Stomach (tissue), 9 donors: ENCODE data around the gene CSNK1G1. TPM values are rescaled to one million over a fixed set of nuclear protein-coding genes. Genes with fewer than 3 reads are reported as not detected.

ENCODE experiments used
- DNase-seq, 2 donors: peaks; one replicate each; pipeline versions ENCODE4 v3.0.0 to v3.0.0-alpha.2; 2013 to 2019
- H3K27ac ChIP-seq, 5 donors: fragments of 200-600 bp in 4 of 5; sonication (generic) in 4 of 5; one replicate each; pipeline ENCODE4 v1.5.1; 2013 to 2019; ENCODE audit warnings: mild to moderate bottlenecking in 1 of 5, moderate library complexity in 1 of 5
- H3K27me3 ChIP-seq, 3 donors: fragments of 200-600 bp; sonication (generic); one replicate each; pipeline ENCODE4 v1.5.1; 2017 to 2019; ENCODE audit warnings: mixed run types in 1 of 3
- H3K36me3 ChIP-seq, 4 donors: fragments of 200-600 bp; sonication (generic); 1 replicate in 3 of 4; 2 replicates in 1 of 4; pipeline ENCODE4 v1.5.1; 2016 to 2019
- H3K4me1 ChIP-seq, 4 donors: fragments of 200-600 bp; sonication (generic); one replicate each; pipeline ENCODE4 v1.5.1; 2016 to 2019
- H3K4me3 ChIP-seq, 4 donors: fragments of 200-600 bp; sonication (generic) in 3 of 4; one replicate each; pipeline ENCODE4 v1.5.1; 2016 to 2019; ENCODE audit warnings: mild to moderate bottlenecking in 1 of 4
- H3K9me3 ChIP-seq, 4 donors: fragments of 200-600 bp; sonication (generic); one replicate each; pipeline ENCODE4 v1.5.1; 2016 to 2019
- EP300 ChIP-seq: sonication (generic); formaldehyde crosslinking; IDR thresholded peaks from one replicate; pipeline ENCODE4 v1.6.1; 2017; ENCODE audit warnings: antibody characterized with exemption
- POLR2A ChIP-seq, 4 donors: fragments of 450-650 bp; IDR thresholded peaks; one replicate each; pipeline ENCODE4 v1.6.1; 2016; ENCODE audit warnings: antibody characterized with exemption in 4 of 4, control low read depth in 2 of 4, mild to moderate bottlenecking in 1 of 4, moderate library complexity in 1 of 4
- POLR2AphosphoS5 ChIP-seq, 3 donors: sonication (generic); formaldehyde crosslinking; IDR thresholded peaks; one replicate each; pipeline ENCODE4 v1.6.1; 2016; ENCODE audit warnings: antibody characterized with exemption in 3 of 3
- WGBS, 5 donors: extraction: QIAGEN DNeasy Blood & Tissue Kit in 3 of 5; methylation state at CpG; one replicate each; pipeline versions ENCODE4 v1.1.5 to v1.1.7; 2013 to 2018; 5-methylcytosine and 5-hydroxymethylcytosine counted together
- intact Hi-C: fragments of 100-400 bp; cut with DNase I; formaldehyde crosslinking; loops from one replicate; pipeline ENCODE4 v1.15.1; 2023; ENCODE audit warnings: low total_unique reads
- polyA plus RNA-seq, 3 donors: library from polyadenylated mRNA; stranded (reverse); fragments of 200-250 nt; gene quantifications; one replicate each; pipeline ENCODE4 v1.2.3, GENCODE V29; 2013
- total RNA-seq, 5 donors: library from RNA; depleted of rRNA; stranded (reverse); fragments of >200 nt; gene quantifications; one replicate each; pipeline versions ENCODE4 v1.1.0 to v1.2.3, GENCODE V29; 2014 to 2016
- TF ChIP-seq, protein P1 (sequence below), 7 experiments: fragments of 450-650 bp in 4 of 7; fragments of 200-600 bp in 3 of 7; sonication (generic) in 3 of 7; IDR thresholded peaks; one replicate each; pipeline ENCODE4 v1.5.1; 2016 to 2019; ENCODE audit warnings: antibody characterized with exemption in 7 of 7, control low read depth in 2 of 7, mild to moderate bottlenecking in 1 of 7
- donor health status: healthy with polysubstance abuse.
- donor health status: Bipolar disorder and iron deficiency.
- donor health status: healthy.

Gene CSNK1G1
- total and polyA plus RNA-seq, 8 donors, result 2.4 to 63.1 (median 5.4) TPM

DNA sequence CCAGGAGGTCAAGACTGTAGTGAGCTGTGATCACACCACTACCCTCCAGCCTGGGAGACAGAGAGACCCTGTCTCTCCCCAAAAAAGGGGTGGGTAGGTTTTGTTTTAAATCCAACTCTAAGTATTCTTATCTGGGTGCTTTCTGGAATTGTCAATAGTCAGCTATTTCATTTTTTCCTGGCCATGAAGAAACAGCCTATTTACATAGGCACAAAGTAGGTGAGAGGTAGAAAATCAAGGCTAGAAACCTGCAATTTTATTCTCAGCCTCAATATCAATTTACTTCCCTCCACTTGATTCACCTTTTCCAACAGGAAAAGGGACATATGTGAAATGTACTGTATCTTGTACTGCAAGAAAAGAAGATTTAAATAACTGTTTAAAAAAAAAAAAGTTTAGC, 45.9 kb downstream of the CSNK1G1 start:
- no peaks in the 10 kb centered on the region for H3K9me3 ChIP-seq
- intact Hi-C loops, result no loop called here
- no peak for TF ChIP-seq EP300
- TF ChIP-seq POLR2A (IDR thresholded peaks at IDR 0.05), result no peak
- TF ChIP-seq, protein P1, sequence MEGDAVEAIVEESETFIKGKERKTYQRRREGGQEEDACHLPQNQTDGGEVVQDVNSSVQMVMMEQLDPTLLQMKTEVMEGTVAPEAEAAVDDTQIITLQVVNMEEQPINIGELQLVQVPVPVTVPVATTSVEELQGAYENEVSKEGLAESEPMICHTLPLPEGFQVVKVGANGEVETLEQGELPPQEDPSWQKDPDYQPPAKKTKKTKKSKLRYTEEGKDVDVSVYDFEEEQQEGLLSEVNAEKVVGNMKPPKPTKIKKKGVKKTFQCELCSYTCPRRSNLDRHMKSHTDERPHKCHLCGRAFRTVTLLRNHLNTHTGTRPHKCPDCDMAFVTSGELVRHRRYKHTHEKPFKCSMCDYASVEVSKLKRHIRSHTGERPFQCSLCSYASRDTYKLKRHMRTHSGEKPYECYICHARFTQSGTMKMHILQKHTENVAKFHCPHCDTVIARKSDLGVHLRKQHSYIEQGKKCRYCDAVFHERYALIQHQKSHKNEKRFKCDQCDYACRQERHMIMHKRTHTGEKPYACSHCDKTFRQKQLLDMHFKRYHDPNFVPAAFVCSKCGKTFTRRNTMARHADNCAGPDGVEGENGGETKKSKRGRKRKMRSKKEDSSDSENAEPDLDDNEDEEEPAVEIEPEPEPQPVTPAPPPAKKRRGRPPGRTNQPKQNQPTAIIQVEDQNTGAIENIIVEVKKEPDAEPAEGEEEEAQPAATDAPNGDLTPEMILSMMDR (IDR thresholded peaks at IDR 0.05), result no peak
- TF ChIP-seq POLR2AphosphoS5 (IDR thresholded peaks at IDR 0.05), result no peak

DNA sequence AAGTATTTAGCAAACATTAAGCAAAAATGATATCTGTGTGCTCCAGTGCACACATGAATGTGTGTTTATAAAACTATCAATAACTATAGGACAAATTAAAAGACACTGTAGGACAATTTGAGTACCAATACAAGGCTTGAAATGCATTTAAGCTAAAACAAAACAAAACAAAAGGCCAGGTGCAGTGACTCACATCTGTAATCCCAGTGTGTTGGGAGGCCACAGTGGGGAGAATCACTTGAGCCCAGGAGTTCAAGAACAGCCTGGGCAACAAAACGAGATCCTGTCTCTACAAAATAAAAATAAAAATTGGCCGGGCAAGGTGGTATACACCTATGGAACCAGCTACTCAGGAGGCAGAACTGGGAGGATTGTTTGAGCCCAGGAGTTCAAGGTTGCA, 50.7 kb downstream of the CSNK1G1 start:
- 82 to 90% (median 86%) methylated on average over 2 of the region's 2 CpGs for WGBS, 5 donors
- peaks cover 0 to 5% (median 0%) of the 10 kb centered on the region in 4 donors for H3K4me1 ChIP-seq
- TF ChIP-seq POLR2A (IDR thresholded peaks at IDR 0.05), result no peak
- TF ChIP-seq POLR2AphosphoS5 (IDR thresholded peaks at IDR 0.05), result no peak
- TF ChIP-seq, protein P1 (IDR thresholded peaks at IDR 0.05), result no peak
- TF ChIP-seq EP300, result no peak
- no peak overlapping the region for H3K4me3 ChIP-seq
- H3K36me3 ChIP-seq, result peaks cover 0 to 4% (median 3%) of the 10 kb centered on the region in 4 donors
- no peaks in the 10 kb centered on the region for H3K9me3 ChIP-seq
- no peak overlapping the region for H3K27ac ChIP-seq
- no peak for DNase-seq
- intact Hi-C loops, result no loop called here
- no peaks in the 10 kb centered on the region for H3K27me3 ChIP-seq

More for the DNA sequence above, 45.9 kb downstream of the CSNK1G1 start:
- H3K4me3 ChIP-seq, result no peak overlapping the region
- H3K27ac ChIP-seq, result no peak overlapping the region
- H3K36me3 ChIP-seq, result no peaks in the 10 kb centered on the region
- DNase-seq, result peak in 1 of 2 donors; percentile 6
- H3K27me3 ChIP-seq, result no peaks in the 10 kb centered on the region
- peaks cover 0 to 13% (median 0%) of the 10 kb centered on the region in 4 donors for H3K4me1 ChIP-seq

DNA sequence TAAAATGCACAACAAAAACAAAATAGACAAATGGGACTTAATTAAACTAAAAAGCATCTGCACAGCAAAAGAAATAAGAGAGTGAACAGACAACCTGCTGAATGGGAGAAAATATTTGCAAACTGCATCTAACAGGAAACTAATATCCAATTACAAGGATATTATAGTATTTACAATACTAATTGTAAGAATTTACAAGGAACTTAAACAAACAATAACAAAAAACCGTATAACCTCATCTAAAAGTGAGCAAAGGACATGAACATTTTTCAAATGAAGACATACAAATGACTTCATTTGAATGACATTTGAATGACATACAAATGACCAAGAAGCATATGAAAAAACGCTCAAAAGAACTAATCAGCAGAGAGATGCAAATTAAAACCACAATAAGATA, 66.4 kb downstream of the CSNK1G1 start:
- TF ChIP-seq POLR2A (IDR thresholded peaks at IDR 0.05) (no peak), POLR2AphosphoS5 (IDR thresholded peaks at IDR 0.05) (no peak), EP300 (no peak)
- TF ChIP-seq, protein P1 (IDR thresholded peaks at IDR 0.05), result no peak
- Histone ChIP-seq H3K27me3 (no peaks in the 10 kb centered on the region), H3K4me3 (no peak overlapping the region), H3K4me1 (peaks cover 0 to 2% (median 0%) of the 10 kb centered on the region in 4 donors), H3K27ac (no peak overlapping the region), H3K36me3 (peaks cover 0 to 4% (median 0%) of the 10 kb centered on the region in 4 donors), H3K9me3 (no peaks in the 10 kb centered on the region)
- 71 to 78% (median 77%) methylated on average over 2 of the region's 2 CpGs for WGBS, 5 donors
- intact Hi-C loops, result no loop called here
- DNase-seq, result no peak

DNA sequence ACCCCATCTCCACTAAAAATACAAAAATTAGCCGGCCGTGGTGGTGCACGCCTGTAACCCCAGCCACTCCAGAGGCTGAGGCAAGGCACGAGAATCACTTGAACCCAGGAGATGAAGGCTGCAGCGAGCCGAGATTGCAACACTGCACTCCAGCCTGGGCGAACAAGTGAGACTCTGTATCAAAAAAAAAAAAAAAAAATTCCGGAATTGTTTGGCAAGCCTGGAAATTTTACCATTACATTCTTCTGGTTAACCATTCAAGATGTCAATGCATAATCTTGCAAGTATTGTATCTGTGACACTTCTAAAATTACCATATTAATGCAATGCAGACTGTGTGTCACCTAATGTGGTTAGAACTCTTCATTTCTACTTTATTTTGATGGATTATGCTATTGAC, 67.0 kb downstream of the CSNK1G1 start:
- no peak overlapping the region for H3K4me3 ChIP-seq
- peaks cover 0 to 4% (median 0%) of the 10 kb centered on the region in 4 donors for H3K36me3 ChIP-seq
- no peak overlapping the region for H3K27ac ChIP-seq
- TF ChIP-seq, protein P1 (IDR thresholded peaks at IDR 0.05), result no peak
- no peak for TF ChIP-seq POLR2A (IDR thresholded peaks at IDR 0.05)
- TF ChIP-seq EP300, result no peak
- TF ChIP-seq POLR2AphosphoS5 (IDR thresholded peaks at IDR 0.05), result no peak
- H3K9me3 ChIP-seq, result no peaks in the 10 kb centered on the region
- intact Hi-C loops, result no loop called here
- H3K4me1 ChIP-seq, result peaks cover 0 to 7% (median 0%) of the 10 kb centered on the region in 4 donors
- 89 to 95% (median 93%) methylated on average over 8 of the region's 8 CpGs for WGBS, 5 donors
- no peaks in the 10 kb centered on the region for H3K27me3 ChIP-seq
- DNase-seq, result no peak
